PC-9 (cell line): ENCODE measurements around the gene CLEC18A.
"Not testable (repeated sequence)": the region's sequence is repeated elsewhere in the genome, so short reads cannot be mapped to it uniquely, and the experiment has no call there.

Source experiments
- EZH2 ChIP-seq: fragments of 200-600 bp; sonication (generic); IDR thresholded peaks from 2 replicates; pipeline ENCODE4 v1.8.0; 2017; ENCODE audit warnings: antibody characterized with exemption, low read depth
- TF ChIP-seq, protein P1 (sequence below): fragments of 200-600 bp; sonication (generic); conservative IDR thresholded peaks from 2 replicates; pipeline ENCODE4 v1.6.1; 2017; ENCODE audit warnings: mixed run types, antibody characterized with exemption, mild to moderate bottlenecking, moderate library complexity

DNA sequence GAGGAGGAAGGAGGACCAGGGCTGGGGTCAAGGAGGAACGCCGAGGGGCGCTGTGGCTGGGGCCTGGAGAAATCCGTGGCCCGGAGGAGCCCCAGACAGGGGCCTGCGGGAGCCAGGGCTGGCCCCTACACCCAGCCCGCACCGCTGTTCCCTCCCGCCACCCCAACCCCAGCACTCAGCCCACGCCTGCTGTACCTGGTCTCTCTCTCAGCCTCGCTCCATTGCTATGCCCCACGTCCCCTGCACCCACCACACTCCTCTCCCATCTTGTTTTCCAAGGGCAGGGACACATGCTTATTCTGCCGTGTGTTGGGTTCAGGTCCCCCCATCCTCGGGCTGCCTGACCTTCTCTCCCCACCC lies 518 bp downstream of the CLEC18A start:
- TF ChIP-seq, protein P1, sequence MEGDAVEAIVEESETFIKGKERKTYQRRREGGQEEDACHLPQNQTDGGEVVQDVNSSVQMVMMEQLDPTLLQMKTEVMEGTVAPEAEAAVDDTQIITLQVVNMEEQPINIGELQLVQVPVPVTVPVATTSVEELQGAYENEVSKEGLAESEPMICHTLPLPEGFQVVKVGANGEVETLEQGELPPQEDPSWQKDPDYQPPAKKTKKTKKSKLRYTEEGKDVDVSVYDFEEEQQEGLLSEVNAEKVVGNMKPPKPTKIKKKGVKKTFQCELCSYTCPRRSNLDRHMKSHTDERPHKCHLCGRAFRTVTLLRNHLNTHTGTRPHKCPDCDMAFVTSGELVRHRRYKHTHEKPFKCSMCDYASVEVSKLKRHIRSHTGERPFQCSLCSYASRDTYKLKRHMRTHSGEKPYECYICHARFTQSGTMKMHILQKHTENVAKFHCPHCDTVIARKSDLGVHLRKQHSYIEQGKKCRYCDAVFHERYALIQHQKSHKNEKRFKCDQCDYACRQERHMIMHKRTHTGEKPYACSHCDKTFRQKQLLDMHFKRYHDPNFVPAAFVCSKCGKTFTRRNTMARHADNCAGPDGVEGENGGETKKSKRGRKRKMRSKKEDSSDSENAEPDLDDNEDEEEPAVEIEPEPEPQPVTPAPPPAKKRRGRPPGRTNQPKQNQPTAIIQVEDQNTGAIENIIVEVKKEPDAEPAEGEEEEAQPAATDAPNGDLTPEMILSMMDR, result not testable (repeated sequence)
- not testable (repeated sequence) for TF ChIP-seq EZH2
